GM23338 (cell line): ENCODE results near the gene INPP5A. TPM values are rescaled to one million over a fixed set of nuclear protein-coding genes. Genes with fewer than 3 reads are reported as not detected.

Source experiments
- ATAC-seq: fragments of 200-7000 bp; cut with Tn5 transposase; 3 replicates; pipeline ENCODE4 v1.9.1; 2020
- DNase-seq: peaks from one replicate; pipeline ENCODE4 v3.0.0-alpha.2; 2015; ENCODE audit warnings: low spot score
- H2AFZ ChIP-seq: fragments of 200-600 bp; sonication (generic); 2 replicates; pipeline ENCODE4 v1.8.0; 2016; ENCODE audit warnings: antibody characterized with exemption, mild to moderate bottlenecking, moderate library complexity
- H3F3A ChIP-seq: fragments of 200-600 bp; sonication (generic); replicated peaks from 2 replicates; pipeline ENCODE4 v1.8.0; 2017; ENCODE audit warnings: antibody characterized with exemption, mixed run types, low read depth
- H3K27ac ChIP-seq: fragments of 200-600 bp; sonication (generic); 2 replicates; pipeline ENCODE4 v1.6.1; 2016; ENCODE audit warnings: low read depth
- H3K27me3 ChIP-seq: fragments of 200-600 bp; sonication (generic); 2 replicates; pipeline ENCODE4 v1.8.0; 2016; ENCODE audit warnings: mild to moderate bottlenecking, mixed run types, moderate library complexity; ENCODE audit not compliant: insufficient read depth
- H3K36me3 ChIP-seq: fragments of 200-600 bp; sonication (generic); 2 replicates; pipeline ENCODE4 v1.8.0; 2016; ENCODE audit warnings: mild to moderate bottlenecking; ENCODE audit not compliant: insufficient read depth
- H3K4me1 ChIP-seq: fragments of 200-600 bp; sonication (generic); 2 replicates; pipeline ENCODE4 v1.8.0; 2016; ENCODE audit warnings: mild to moderate bottlenecking, moderate library complexity; ENCODE audit not compliant: insufficient read depth
- H3K4me2 ChIP-seq: fragments of 200-600 bp; sonication (generic); 2 replicates; pipeline ENCODE4 v1.7.1; 2017; ENCODE audit warnings: mixed run types
- H3K4me3 ChIP-seq: fragments of 200-600 bp; sonication (generic); 2 replicates; pipeline ENCODE4 v1.6.1; 2016; ENCODE audit warnings: mixed run types
- H3K79me2 ChIP-seq: fragments of 200-600 bp; sonication (generic); replicated peaks from 2 replicates; pipeline ENCODE4 v1.8.0; 2017; ENCODE audit warnings: mild to moderate bottlenecking; ENCODE audit not compliant: insufficient read depth
- H3K9me2 ChIP-seq: fragments of 200-600 bp; sonication (generic); 2 replicates; pipeline ENCODE4 v1.8.0; 2017; ENCODE audit not compliant: insufficient read depth
- H4K20me1 ChIP-seq: fragments of 200-600 bp; sonication (generic); replicated peaks from 2 replicates; pipeline ENCODE4 v1.8.0; 2017; ENCODE audit warnings: mild to moderate bottlenecking; ENCODE audit not compliant: insufficient read depth
- H3K27ac Mint-ChIP-seq: 2 replicates; pipeline ENCODE4 v1.8.0; 2020; ENCODE audit warnings: inconsistent platforms, mild to moderate bottlenecking, moderate library complexity, mixed read lengths
- H3K27me3 Mint-ChIP-seq: 3 replicates; pipeline ENCODE4 v1.8.0; 2022; ENCODE audit warnings: low read depth, mild to moderate bottlenecking, moderate library complexity, mixed read lengths, inconsistent platforms; ENCODE audit not compliant: insufficient read depth, poor library complexity
- H3K36me3 Mint-ChIP-seq: 3 replicates; pipeline ENCODE4 v1.8.0; 2021; ENCODE audit warnings: low read depth, mild to moderate bottlenecking, inconsistent platforms, moderate library complexity, mixed read lengths
- H3K4me1 Mint-ChIP-seq: 3 replicates; pipeline ENCODE4 v1.8.0; 2020; ENCODE audit warnings: mild to moderate bottlenecking, inconsistent platforms, mixed read lengths
- H3K4me3 Mint-ChIP-seq: 3 replicates; pipeline ENCODE4 v1.8.0; 2021; ENCODE audit warnings: moderate library complexity, mild to moderate bottlenecking, inconsistent platforms, mixed read lengths
- H3K9me3 Mint-ChIP-seq: 3 replicates; pipeline ENCODE4 v1.8.0; 2020; ENCODE audit warnings: moderate library complexity, mild to moderate bottlenecking, inconsistent platforms, mixed read lengths
- CREB1 ChIP-seq: fragments of 250-450 bp; sonication (Bioruptor Pico); IDR thresholded peaks from 2 replicates; pipeline ENCODE4 v1.5.0; 2020; ENCODE audit warnings: low read depth, mild to moderate bottlenecking, moderate library complexity
- CTCF ChIP-seq, 2 experiments: fragments of 200-600 bp in 1 of 2; sonication (generic) in 1 of 2; conservative IDR thresholded peaks; 2 replicates each; pipeline versions ENCODE4 v1.5.1 to v1.6.1; 2016 to 2017; ENCODE audit warnings: antibody characterized with exemption in 2 of 2, low read depth in 2 of 2, mild to moderate bottlenecking in 2 of 2, moderate library complexity in 1 of 2
- ETS1 ChIP-seq: IDR thresholded peaks from 2 replicates; pipeline ENCODE4 v1.6.1; 2016; ENCODE audit warnings: antibody characterized with exemption
- EZH2phosphoT487 ChIP-seq: fragments of 200-600 bp; sonication (generic); IDR thresholded peaks from one replicate; pipeline ENCODE4 v1.8.1; 2018; ENCODE audit warnings: antibody characterized with exemption; ENCODE audit not compliant: unreplicated experiment
- NANOG ChIP-seq: IDR thresholded peaks from 2 replicates; pipeline ENCODE4 v1.6.1; 2016; ENCODE audit warnings: antibody characterized with exemption, borderline replicate concordance
- POLR2AphosphoS5 ChIP-seq: IDR thresholded peaks from 2 replicates; pipeline ENCODE4 v1.6.1; 2016; ENCODE audit warnings: antibody characterized with exemption, low read depth
- REST ChIP-seq: IDR thresholded peaks from one replicate; pipeline ENCODE4 v1.6.1; 2018; ENCODE audit warnings: antibody characterized with exemption; ENCODE audit not compliant: unreplicated experiment
- STAT1 ChIP-seq: IDR thresholded peaks from one replicate; pipeline ENCODE4 v1.6.1; 2016; ENCODE audit warnings: antibody characterized with exemption; ENCODE audit not compliant: unreplicated experiment
- ZNF114 ChIP-seq: fragments of 250-450 bp; sonication (Bioruptor Pico); IDR thresholded peaks from 2 replicates; pipeline ENCODE4 v1.5.0; 2020; ENCODE audit warnings: mild to moderate bottlenecking, moderate library complexity
- ZNF331 ChIP-seq: fragments of 250-450 bp; sonication (Bioruptor Pico); IDR thresholded peaks from 2 replicates; pipeline ENCODE4 v1.5.0; 2020; ENCODE audit warnings: low read depth, mild to moderate bottlenecking, moderate library complexity
- polyA plus RNA-seq: library from polyadenylated mRNA; unstranded; fragments of >200 nt; fragmentation: Nextera tagmentation; extraction: Ambion mirVana; gene quantifications from 2 replicates; pipeline ENCODE4 v1.2.1, GENCODE V29; 2016
- total RNA-seq: library from RNA; depleted of rRNA; stranded (reverse); fragments of >200 nt; shearing (Covaris generic); gene quantifications from 2 replicates; pipeline ENCODE4 v1.2.3, GENCODE V29; 2014

INPP5A gene
- total and polyA plus RNA-seq, 2 experiments from 2014 or later = 5.9 to 40.6 TPM

GRCh38 chr10:132749371-132749795 lies 211.8 kb downstream of the INPP5A start (continued):
- TF ChIP-seq REST (no peak), ZNF114 (no peak), EZH2phosphoT487 (no peak), NANOG (no peak), CTCF (conservative IDR thresholded peaks at IDR 0.05; ENCODE audit: low read depth in 2 of 2) (no peak), ZNF331 (CRISPR knock-in tag) (no peak), STAT1 (no peak), CREB1 (CRISPR knock-in tag) (no peak), ETS1 (no peak), POLR2AphosphoS5 (no peak)

GRCh38 chr10:132750936-132751335 lies 213.3 kb downstream of the INPP5A start:
- H3K27me3 Mint-ChIP-seq = peaks cover 2% of the 10 kb centered on the region
- peaks cover 15% of the 10 kb centered on the region; the same call in 2 of the 3 replicates for H3K4me1 Mint-ChIP-seq
- Histone ChIP-seq H3K4me3 (no peak overlapping the region), H3K79me2 (no peaks in the 10 kb centered on the region), H3K27ac (no peak overlapping the region), H3F3A (0 out of 2 replicates have a peak, but pooled peaks cover 3% of the 10 kb centered on the region), H2AFZ (no peak overlapping the region), H3K9me2 (no peaks in the 10 kb centered on the region), H3K4me2 (no peak overlapping the region), H3K36me3 (no peaks in the 10 kb centered on the region), H3K4me1 (peaks cover 3% of the 10 kb centered on the region; the same call in 1 of the 2 replicates), H3K27me3 (no peaks in the 10 kb centered on the region), H4K20me1 (no peaks in the 10 kb centered on the region)
- peaks cover 8% of the 10 kb centered on the region for H3K9me3 Mint-ChIP-seq
- TF ChIP-seq NANOG = no peak
- TF ChIP-seq EZH2phosphoT487 = no peak
- TF ChIP-seq CTCF (conservative IDR thresholded peaks at IDR 0.05; ENCODE audit: low read depth in 2 of 2) = no peak
- TF ChIP-seq ZNF331 (CRISPR knock-in tag) = no peak
- no peak for TF ChIP-seq ZNF114
- TF ChIP-seq CREB1 (CRISPR knock-in tag) = no peak
- no peak for TF ChIP-seq ETS1
- TF ChIP-seq REST = no peak
- peaks cover 11% of the 10 kb centered on the region for H3K36me3 Mint-ChIP-seq
- no peak overlapping the region for H3K4me3 Mint-ChIP-seq
- H3K27ac Mint-ChIP-seq = no peak overlapping the region
- no peak for ATAC-seq
- no peak for DNase-seq
